Endothelial cell of umbilical vein (primary cell): Measurements from ENCODE around the gene BCAS3. TPM values are rescaled to one million over a fixed set of nuclear protein-coding genes. Genes with fewer than 3 reads are reported as not detected.

ENCODE experiments used
- BruUV-seq: library from RNA; stranded (reverse); fragments of 400-500 nt; replicated peaks from 2 replicates; lab custom pipeline; 2021; lab: Mats Ljungman, UMichigan
- CTCF ChIA-PET: fragments of 300-600, 350-600 bp; sonication (Branson Sonifier 250); formaldehyde crosslinking; loops from one replicate; lab custom pipeline; 2021; ENCODE audit warnings: antibody characterized with exemption, inconsistent platforms; lab: Charles Lee
- POLR2A ChIA-PET: fragments of 300-600, 350-600 bp; sonication (Branson Sonifier 250); formaldehyde crosslinking; loops from one replicate; lab custom pipeline; 2021; ENCODE audit warnings: antibody characterized with exemption, inconsistent platforms; lab: Charles Lee
- DNase-seq: peaks from one replicate; pipeline ENCODE4 v3.0.0-alpha.2; 2011; ENCODE audit warnings: low read depth, low spot score
- FAIRE-seq: peaks from 2 replicates; lab custom pipeline; 2011; peaks lifted over from hg19 to GRCh38; lab: Jason Lieb, UNC
- H2AFZ ChIP-seq: 2 replicates; pipeline ENCODE4 v1.6.0; 2012; ENCODE audit warnings: low read depth, low read length, control low read depth, inconsistent platforms
- H3K27ac ChIP-seq: 2 replicates; pipeline ENCODE4 v1.5.1; 2011; ENCODE audit warnings: low read depth, mild to moderate bottlenecking, control low read depth, low read length, moderate library complexity; ENCODE audit not compliant: insufficient read depth
- H3K27me3 ChIP-seq, 2 experiments: 2 replicates each; pipeline versions ENCODE4 v1.6.0 to v1.6.1; 2011; ENCODE audit warnings: low read length in 2 of 2, mixed read lengths in 1 of 2; ENCODE audit not compliant: control insufficient read depth in 2 of 2, insufficient read depth in 2 of 2
- H3K36me3 ChIP-seq, 2 experiments: 2 replicates in 1 of 2; 3 replicates in 1 of 2; pipeline ENCODE4 v1.5.1; 2011; ENCODE audit warnings: low read length in 2 of 2, mild to moderate bottlenecking in 1 of 2, moderate library complexity in 1 of 2; ENCODE audit not compliant: control insufficient read depth in 2 of 2, insufficient read depth in 2 of 2; ENCODE audit errors: extremely low read depth in 1 of 2
- H3K4me1 ChIP-seq: 3 replicates; pipeline ENCODE4 v1.5.1; 2011; ENCODE audit warnings: mild to moderate bottlenecking, low read length; ENCODE audit not compliant: control insufficient read depth, insufficient read depth; ENCODE audit errors: extremely low read depth
- H3K4me2 ChIP-seq: 2 replicates; pipeline ENCODE4 v1.6.1; 2011; ENCODE audit warnings: low read length, control low read depth, mixed read lengths; ENCODE audit not compliant: insufficient read depth
- H3K4me3 ChIP-seq, 3 experiments: fragments of 200-600 bp in 1 of 3; sonication (generic), shearing (Covaris generic) in 1 of 3; replicated peaks in 1 of 3; 2 replicates each; pipeline ENCODE4 v1.5.1; 2011 to 2016; ENCODE audit warnings: control low read depth in 3 of 3, low read length in 3 of 3, mild to moderate bottlenecking in 2 of 3, inconsistent platforms in 1 of 3, low read depth in 1 of 3, moderate library complexity in 1 of 3; ENCODE audit not compliant: insufficient read depth in 1 of 3
- H3K79me2 ChIP-seq: 2 replicates; pipeline ENCODE4 v1.6.0; 2012; ENCODE audit warnings: low read length, inconsistent platforms; ENCODE audit not compliant: control insufficient read depth, insufficient read depth
- H3K9ac ChIP-seq: replicated peaks from 2 replicates; pipeline ENCODE3; 2011; ENCODE audit warnings: low read length, control low read depth; ENCODE audit not compliant: insufficient read depth; ENCODE audit errors: extremely low read depth
- H3K9me1 ChIP-seq: replicated peaks from 3 replicates; pipeline ENCODE4 v1.6.0; 2011; ENCODE audit warnings: mild to moderate bottlenecking, low read length; ENCODE audit not compliant: control insufficient read depth, insufficient read depth; ENCODE audit errors: extremely low read depth
- H3K9me3 ChIP-seq: replicated peaks from 2 replicates; pipeline ENCODE4 v1.5.1; 2012; ENCODE audit warnings: low read length, inconsistent platforms; ENCODE audit not compliant: control insufficient read depth, insufficient read depth
- H4K20me1 ChIP-seq: replicated peaks from 2 replicates; pipeline ENCODE3; 2011; ENCODE audit warnings: mild to moderate bottlenecking, low read length; ENCODE audit not compliant: control insufficient read depth, insufficient read depth; ENCODE audit errors: extremely low read depth
- EZH2 ChIP-seq: IDR thresholded peaks from 2 replicates; pipeline ENCODE4 v1.6.1; 2012; ENCODE audit warnings: borderline replicate concordance, low read depth, mild to moderate bottlenecking, moderate library complexity, low read length, inconsistent platforms; ENCODE audit not compliant: severe bottlenecking
- FOS ChIP-seq: IDR thresholded peaks from 2 replicates; pipeline ENCODE4 v1.6.1; 2011; ENCODE audit warnings: mild to moderate bottlenecking, low read length, moderate library complexity, borderline replicate concordance; ENCODE audit not compliant: insufficient read depth
- GATA2 ChIP-seq: IDR thresholded peaks from 2 replicates; pipeline ENCODE4 v1.7.0; 2011; ENCODE audit warnings: low read depth, mild to moderate bottlenecking, moderate library complexity, mixed read lengths, low read length; ENCODE audit not compliant: insufficient read length, insufficient read depth
- JUN ChIP-seq: IDR thresholded peaks from 2 replicates; pipeline ENCODE4 v1.6.1; 2011; ENCODE audit warnings: borderline replicate concordance, low read depth; ENCODE audit not compliant: insufficient read length, insufficient read depth
- MYC ChIP-seq: IDR thresholded peaks from one replicate; pipeline ENCODE4 v1.6.1; 2011; ENCODE audit warnings: mild to moderate bottlenecking, low read depth, low read length
- POLR2A ChIP-seq: IDR thresholded peaks from 2 replicates; pipeline ENCODE4 v1.6.1; 2012; ENCODE audit warnings: low read depth, mild to moderate bottlenecking, control low read depth, low read length
- POLR2AphosphoS5 ChIP-seq: IDR thresholded peaks from 2 replicates; pipeline ENCODE4 v1.6.1; 2012; ENCODE audit warnings: low read depth, mild to moderate bottlenecking, control low read depth, low read length, moderate library complexity; ENCODE audit not compliant: insufficient read depth
- dilution Hi-C: fragments of 300-500 bp; cut with MboI; formaldehyde crosslinking; loops from one replicate; pipeline ENCODE4 v1.15.0; 2019; ENCODE audit warnings: low sequenced_read_pairs; ENCODE audit not compliant: extremely low pct_ligation_motif_present
- intact Hi-C: fragments of 100-400 bp; cut with micrococcal nuclease; formaldehyde crosslinking; loops from one replicate; pipeline ENCODE4 v1.10.0; 2022
- polyA plus RNA-seq, 4 experiments: library from polyadenylated mRNA; depleted of rRNA in 3 of 4; stranded (reverse) in 3 of 4; unstranded in 1 of 4; fragments of >200 nt; gene quantifications; 2 replicates each; pipeline versions ENCODE4 v1.2.1 to v1.2.3, GENCODE V29; 2011 to 2012; ENCODE audit warnings: missing spikeins in 1 of 4
- total RNA-seq: library from RNA; stranded (reverse); gene quantifications from 2 replicates; pipeline ENCODE4 v1.2.3, GENCODE V29; 2021
- TF ChIP-seq, protein P1 (sequence below): IDR thresholded peaks from 2 replicates; pipeline ENCODE4 v1.6.1; 2011; ENCODE audit not compliant: insufficient read depth, insufficient read length
- TF ChIP-seq, protein P2 (sequence below), 2 donors: IDR thresholded peaks; 1 replicate in 1 of 2; 2 replicates in 1 of 2; pipeline ENCODE4 v1.5.1; 2011; ENCODE audit warnings: low read length in 2 of 2, mild to moderate bottlenecking in 2 of 2, moderate library complexity in 2 of 2, control low read depth in 1 of 2, inconsistent platforms in 1 of 2, low read depth in 1 of 2; ENCODE audit not compliant: insufficient read depth in 1 of 2; ENCODE audit errors: extremely low read depth in 1 of 2

BCAS3 gene
- total and polyA plus RNA-seq, 2 donors (not counting 3 experiments of a cell fraction or from before 2014, with no cell fraction given): 8.2 to 16.0 TPM

DNA sequence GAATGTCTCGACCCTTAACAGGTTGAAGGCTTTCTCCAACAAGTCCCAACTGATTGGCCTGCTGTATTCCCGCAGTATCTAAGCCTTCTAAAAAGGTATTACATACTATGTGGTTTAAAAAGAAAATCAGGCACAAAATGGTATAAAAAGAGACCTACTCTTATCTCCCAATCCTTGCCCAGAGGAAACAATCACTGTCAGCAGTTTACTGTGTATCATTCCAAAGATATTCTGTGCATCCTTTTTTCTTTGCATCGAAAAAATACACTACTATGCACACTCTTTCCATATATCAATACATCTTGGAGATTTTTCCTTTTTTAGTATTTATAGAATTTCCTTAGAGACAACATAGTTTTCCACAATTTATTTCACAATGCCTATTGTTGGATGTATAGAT is 603.2 kb downstream of the BCAS3 start:
- CTCF ChIA-PET: interaction anchor here (0.6 to 1.6 kb wide), 2 partner anchors 25 to 69 kb away, joined by 3 read pairs; no protein-coding TSS in a partner anchor
- H3K9me1 ChIP-seq: peaks cover 2% of the 10 kb centered on the region
- H3K4me2 ChIP-seq: no peak overlapping the region
- no peak for TF ChIP-seq JUN
- TF ChIP-seq GATA2: no peak
- TF ChIP-seq FOS: no peak
- no peak for TF ChIP-seq EZH2
- no peak for TF ChIP-seq POLR2AphosphoS5
- TF ChIP-seq POLR2A: no peak
- TF ChIP-seq, protein P1, sequence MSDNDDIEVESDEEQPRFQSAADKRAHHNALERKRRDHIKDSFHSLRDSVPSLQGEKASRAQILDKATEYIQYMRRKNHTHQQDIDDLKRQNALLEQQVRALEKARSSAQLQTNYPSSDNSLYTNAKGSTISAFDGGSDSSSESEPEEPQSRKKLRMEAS: no peak
- FAIRE-seq (no peak), DNase-seq (no peak)
- H4K20me1 ChIP-seq: no peaks in the 10 kb centered on the region
- dilution Hi-C loops: no loop called here
- H3K79me2 ChIP-seq: no peaks in the 10 kb centered on the region
- BruUV-seq: no TSS peak
- H3K36me3 ChIP-seq: no peaks in the 10 kb centered on the region
- no peak overlapping the region for H3K4me3 ChIP-seq
- POLR2A ChIA-PET: no interaction called here
- no peaks in the 10 kb centered on the region for H3K27me3 ChIP-seq
- no peak overlapping the region for H3K9ac ChIP-seq
- intact Hi-C loops: no loop called here
- no peak overlapping the region for H3K27ac ChIP-seq
- H2AFZ ChIP-seq: no peak overlapping the region
- H3K4me1 ChIP-seq: no peaks in the 10 kb centered on the region
- H3K9me3 ChIP-seq: no peaks in the 10 kb centered on the region

DNA sequence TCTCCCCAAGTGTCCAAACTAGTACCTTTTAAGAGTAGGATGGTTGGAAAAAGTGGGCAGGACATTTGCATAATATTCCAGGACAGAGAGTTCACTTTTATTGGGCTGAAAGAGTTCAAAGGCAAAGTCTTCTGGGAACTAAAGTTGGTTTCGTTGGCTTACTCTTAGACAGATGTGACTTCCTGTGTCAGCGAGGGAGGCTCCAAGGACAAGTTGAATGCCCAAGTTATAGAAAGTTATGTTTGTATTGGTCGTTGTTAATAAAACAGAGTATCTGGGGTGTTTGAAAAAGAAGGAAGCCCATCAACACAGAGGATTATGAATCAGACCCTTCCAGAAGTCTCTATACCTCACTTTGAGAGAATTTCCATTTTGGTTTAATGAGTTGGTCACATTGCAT is 604.7 kb downstream of the BCAS3 start:
- H3K27ac ChIP-seq: no peak overlapping the region
- H3K9me1 ChIP-seq: no peaks in the 10 kb centered on the region
- POLR2A ChIA-PET: no interaction called here
- no peaks in the 10 kb centered on the region for H3K27me3 ChIP-seq
- TF ChIP-seq, protein P1: no peak
- TF ChIP-seq POLR2AphosphoS5 (no peak), JUN (no peak), FOS (no peak), MYC (no peak), POLR2A (no peak), EZH2 (no peak), GATA2 (no peak)
- TF ChIP-seq, protein P2, sequence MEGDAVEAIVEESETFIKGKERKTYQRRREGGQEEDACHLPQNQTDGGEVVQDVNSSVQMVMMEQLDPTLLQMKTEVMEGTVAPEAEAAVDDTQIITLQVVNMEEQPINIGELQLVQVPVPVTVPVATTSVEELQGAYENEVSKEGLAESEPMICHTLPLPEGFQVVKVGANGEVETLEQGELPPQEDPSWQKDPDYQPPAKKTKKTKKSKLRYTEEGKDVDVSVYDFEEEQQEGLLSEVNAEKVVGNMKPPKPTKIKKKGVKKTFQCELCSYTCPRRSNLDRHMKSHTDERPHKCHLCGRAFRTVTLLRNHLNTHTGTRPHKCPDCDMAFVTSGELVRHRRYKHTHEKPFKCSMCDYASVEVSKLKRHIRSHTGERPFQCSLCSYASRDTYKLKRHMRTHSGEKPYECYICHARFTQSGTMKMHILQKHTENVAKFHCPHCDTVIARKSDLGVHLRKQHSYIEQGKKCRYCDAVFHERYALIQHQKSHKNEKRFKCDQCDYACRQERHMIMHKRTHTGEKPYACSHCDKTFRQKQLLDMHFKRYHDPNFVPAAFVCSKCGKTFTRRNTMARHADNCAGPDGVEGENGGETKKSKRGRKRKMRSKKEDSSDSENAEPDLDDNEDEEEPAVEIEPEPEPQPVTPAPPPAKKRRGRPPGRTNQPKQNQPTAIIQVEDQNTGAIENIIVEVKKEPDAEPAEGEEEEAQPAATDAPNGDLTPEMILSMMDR (IDR thresholded peaks at IDR 0.05; ENCODE audit: extremely low read depth in 1 of 2, insufficient read depth in 1 of 2, low read depth in 1 of 2, low read length in 2 of 2): no peak
- CTCF ChIA-PET: interaction anchor here (1.4 kb wide), 1 partner anchor 12 kb away, joined by 3 read pairs; no protein-coding TSS in a partner anchor
- DNase-seq (no peak), FAIRE-seq (no peak)
- H3K36me3 ChIP-seq: no peaks in the 10 kb centered on the region
- no peak overlapping the region for H3K4me3 ChIP-seq
- no TSS peak for BruUV-seq
- dilution Hi-C loops: no loop called here
- H3K4me2 ChIP-seq: no peak overlapping the region
- H3K4me1 ChIP-seq: no peaks in the 10 kb centered on the region
- H3K9me3 ChIP-seq: no peaks in the 10 kb centered on the region
- intact Hi-C loops: no loop called here
- no peaks in the 10 kb centered on the region for H4K20me1 ChIP-seq
- H2AFZ ChIP-seq: no peak overlapping the region
- no peak overlapping the region for H3K9ac ChIP-seq
- H3K79me2 ChIP-seq: no peaks in the 10 kb centered on the region
